Measurements from ENCODE around the gene DOP1A.

Gene DOP1A

GRCh38 chr6:83062225-83062624 lies 5.2 kb upstream of the DOP1A start:
- DNase-seq (ENCODE audit: low read depth), result no peak
- TF ChIP-seq CTCF (IDR thresholded peaks at IDR 0.05; ENCODE audit: control insufficient read depth, insufficient read depth, low read depth, low read length, missing control alignments), result no peak
- H3K4me3 ChIP-seq (ENCODE audit: control insufficient read depth, low read depth, low read length), result no peak overlapping the region

GRCh38 chr6:83065511-83066192 lies 1.8 kb upstream of the DOP1A start, which contains the start of gene UBE3D:
UBE3D (minus strand) TSS chr6:83065841; CDS start chr6:83065718, 123 bp downstream.
- peak within 1 kb of the TSS; percentile 86 for H3K4me3 ChIP-seq (ENCODE audit: control insufficient read depth, low read depth, low read length)
- DNase-seq (ENCODE audit: low read depth), result peak; percentile 25
- TF ChIP-seq CTCF (IDR thresholded peaks at IDR 0.05; ENCODE audit: control insufficient read depth, insufficient read depth, low read depth, low read length, missing control alignments), result peak; percentile 77

- TF ChIP-seq CTCF (IDR thresholded peaks at IDR 0.05; ENCODE audit: control insufficient read depth, insufficient read depth, low read depth, low read length, missing control alignments), result no peak
- DNase-seq (ENCODE audit: low read depth), result no peak
- peak overlapping the region; percentile 64 for H3K4me3 ChIP-seq (ENCODE audit: control insufficient read depth, low read depth, low read length)
Measured at GRCh38 chr6:83068616-83069015, 1.1 kb downstream of the DOP1A start.

- TF ChIP-seq CTCF (IDR thresholded peaks at IDR 0.05; ENCODE audit: control insufficient read depth, insufficient read depth, low read depth, low read length, missing control alignments), result no peak
- no peak overlapping the region for H3K4me3 ChIP-seq (ENCODE audit: control insufficient read depth, low read depth, low read length)
- no peak for DNase-seq (ENCODE audit: low read depth)
Measured at GRCh38 chr6:83069633-83070032, 2.2 kb downstream of the DOP1A start.

GRCh38 chr6:83071023-83071422 lies 3.6 kb downstream of the DOP1A start:
- no peak overlapping the region for H3K4me3 ChIP-seq (ENCODE audit: control insufficient read depth, low read depth, low read length)
- no peak for TF ChIP-seq CTCF (IDR thresholded peaks at IDR 0.05; ENCODE audit: control insufficient read depth, insufficient read depth, low read depth, low read length, missing control alignments)

GRCh38 chr6:83071707-83072106 lies 4.2 kb downstream of the DOP1A start:
- no peak for DNase-seq (ENCODE audit: low read depth)
- no peak for TF ChIP-seq CTCF (IDR thresholded peaks at IDR 0.05; ENCODE audit: control insufficient read depth, insufficient read depth, low read depth, low read length, missing control alignments)
- no peak overlapping the region for H3K4me3 ChIP-seq (ENCODE audit: control insufficient read depth, low read depth, low read length)

More at GRCh38 chr6:83071023-83071422, 3.6 kb downstream of the DOP1A start:
- DNase-seq (ENCODE audit: low read depth), result no peak

Measured in AG09309 (cell line).